Measurements from ENCODE around the gene SULT1B1.

DNA sequence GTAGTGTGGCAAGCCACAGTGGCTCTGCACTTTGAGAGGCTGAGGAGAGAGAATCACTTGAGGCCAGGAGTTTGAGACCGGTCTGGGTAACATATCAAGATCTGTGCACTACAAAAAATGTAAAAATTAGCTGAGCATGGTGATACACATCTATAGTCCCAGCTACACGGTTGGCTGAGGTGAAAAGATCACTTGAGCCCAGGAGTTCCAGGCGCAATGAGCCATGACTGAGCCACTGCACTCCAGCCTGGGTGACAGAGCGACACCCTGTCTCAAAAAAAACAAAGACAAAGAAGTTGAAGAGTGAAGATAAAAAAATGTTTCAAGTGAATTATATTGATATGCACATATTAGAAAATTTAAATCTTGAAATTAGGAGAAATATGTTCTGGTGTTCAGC, 46.3 kb downstream of the SULT1B1 start:
- no peak for TF ChIP-seq CTCF (IDR thresholded peaks at IDR 0.05; ENCODE audit: insufficient read depth, low read depth, low read length)
- TF ChIP-seq EZH2 (IDR thresholded peaks at IDR 0.05; ENCODE audit: insufficient read depth, low read length): no peak

Data from astrocyte (in vitro differentiated cells and primary cell).